WTC11 (cell line): ENCODE measurements around the gene PRKCE. TPM values are rescaled to one million over a fixed set of nuclear protein-coding genes. Genes with fewer than 3 reads are reported as not detected.

ENCODE experiments used
- ATAC-seq: fragments of 200-7000 bp; cut with Tn5 transposase; 2 replicates; pipeline ENCODE4 v1.10.0; 2021; ENCODE audit warnings: mild to moderate bottlenecking, moderate library complexity
- CTCF ChIA-PET: fragments of 300-600 bp; sonication (Branson Sonifier 250); formaldehyde crosslinking; loops from one replicate; lab custom pipeline; 2021; ENCODE audit warnings: antibody characterized with exemption; lab: Charles Lee
- POLR2A ChIA-PET: fragments of 350-600 bp; sonication (Branson Sonifier 250); formaldehyde crosslinking; loops from one replicate; lab custom pipeline; 2021; ENCODE audit warnings: antibody characterized with exemption; lab: Charles Lee
- DNase-seq: peaks from one replicate; pipeline ENCODE4 v3.0.0; 2021; ENCODE audit warnings: low spot score
- H3K27ac Mint-ChIP-seq: 2 replicates; pipeline ENCODE4 v1.8.0; 2021; ENCODE audit warnings: mixed read lengths
- H3K27me3 Mint-ChIP-seq: 2 replicates; pipeline ENCODE4 v1.8.0; 2021; ENCODE audit warnings: low read depth, mild to moderate bottlenecking, moderate library complexity, mixed read lengths
- H3K36me3 Mint-ChIP-seq: 2 replicates; pipeline ENCODE4 v1.8.0; 2021; ENCODE audit warnings: mixed read lengths
- H3K4me1 Mint-ChIP-seq: 2 replicates; pipeline ENCODE4 v1.8.0; 2022; ENCODE audit warnings: mixed read lengths
- H3K4me3 Mint-ChIP-seq: 2 replicates; pipeline ENCODE4 v1.8.0; 2021; ENCODE audit warnings: mild to moderate bottlenecking, moderate library complexity, mixed read lengths
- H3K9me3 Mint-ChIP-seq: 2 replicates; pipeline ENCODE4 v1.8.0; 2021; ENCODE audit warnings: mixed read lengths
- ATF1 ChIP-seq: sonication (generic); formaldehyde crosslinking; IDR thresholded peaks from 2 replicates; pipeline ENCODE4 v1.8.1; 2023; ENCODE audit warnings: mild to moderate bottlenecking, moderate library complexity, missing genetic modification reagents
- KAT7 ChIP-seq: sonication (generic); formaldehyde crosslinking; IDR thresholded peaks from 2 replicates; pipeline ENCODE4 v1.8.1; 2023; ENCODE audit warnings: missing genetic modification reagents, mild to moderate bottlenecking, borderline replicate concordance
- NFYB ChIP-seq: sonication (generic); formaldehyde crosslinking; conservative IDR thresholded peaks from 2 replicates; pipeline ENCODE4 v1.8.0; 2022; ENCODE audit warnings: low read depth, missing genetic modification reagents
- NR3C1 ChIP-seq: sonication (generic); formaldehyde crosslinking; conservative IDR thresholded peaks from 2 replicates; pipeline ENCODE4 v1.8.1; 2023; ENCODE audit warnings: low read depth, mild to moderate bottlenecking, missing genetic modification reagents
- SOX15 ChIP-seq: fragments of 250-450 bp; sonication (Bioruptor Pico); IDR thresholded peaks from 2 replicates; pipeline ENCODE4 v1.9.0; 2021; ENCODE audit warnings: mild to moderate bottlenecking
- TEAD4 ChIP-seq: sonication (generic); formaldehyde crosslinking; IDR thresholded peaks from 2 replicates; pipeline ENCODE4 v1.8.0; 2022; ENCODE audit warnings: mild to moderate bottlenecking, missing genetic modification reagents
- ZNF121 ChIP-seq: sonication (generic); formaldehyde crosslinking; IDR thresholded peaks from 2 replicates; pipeline ENCODE4 v1.8.0; 2023; ENCODE audit warnings: missing genetic modification reagents
- ZNF232 ChIP-seq: sonication (generic); formaldehyde crosslinking; IDR thresholded peaks from 2 replicates; pipeline ENCODE4 v1.8.0; 2022; ENCODE audit warnings: mild to moderate bottlenecking, missing genetic modification reagents
- ZNF532 ChIP-seq: fragments of 250-450 bp; sonication (Bioruptor Pico); IDR thresholded peaks from 2 replicates; pipeline ENCODE4 v1.9.0; 2021; ENCODE audit warnings: mild to moderate bottlenecking, borderline replicate concordance
- total RNA-seq: library from RNA; stranded (reverse); gene quantifications from 3 replicates; pipeline ENCODE4 v1.2.3, GENCODE V29; 2021
- TF ChIP-seq, protein P1 (sequence below): sonication (generic); formaldehyde crosslinking; IDR thresholded peaks from 2 replicates; pipeline ENCODE4 v1.8.0; 2023; ENCODE audit warnings: missing genetic modification reagents, mild to moderate bottlenecking, borderline replicate concordance
- TF ChIP-seq, protein P2 (sequence below): fragments of 250-450 bp; sonication (Bioruptor Pico); IDR thresholded peaks from 2 replicates; pipeline ENCODE4 v2.1.2; 2022; ENCODE audit warnings: mild to moderate bottlenecking, moderate library complexity
- TF ChIP-seq, protein P3 (sequence below): sonication (generic); formaldehyde crosslinking; conservative IDR thresholded peaks from 2 replicates; pipeline ENCODE4 v1.8.1; 2022; ENCODE audit warnings: mild to moderate bottlenecking, missing genetic modification reagents
- TF ChIP-seq, protein P4 (sequence below): fragments of 200-600 bp; IDR thresholded peaks from 2 replicates; pipeline ENCODE4 v1.8.0; 2022; ENCODE audit warnings: antibody characterized with exemption
- TF ChIP-seq, protein P5 (sequence below): sonication (generic); formaldehyde crosslinking; IDR thresholded peaks from 2 replicates; pipeline ENCODE4 v1.8.0; 2022; ENCODE audit warnings: mild to moderate bottlenecking, missing genetic modification reagents
- TF ChIP-seq, protein P6 (sequence below): sonication (generic); formaldehyde crosslinking; IDR thresholded peaks from 2 replicates; pipeline ENCODE4 v1.8.1; 2023; ENCODE audit warnings: mild to moderate bottlenecking, missing genetic modification reagents
- TF ChIP-seq, protein P7 (sequence below): sonication (generic); formaldehyde crosslinking; IDR thresholded peaks from 2 replicates; pipeline ENCODE4 v1.8.0; 2022; ENCODE audit warnings: mild to moderate bottlenecking, missing genetic modification reagents

Gene PRKCE
- total RNA-seq, 1 experiment from 2014 or later = 5.8 TPM

GRCh38 chr2:46117994-46118393 is 466.5 kb downstream of the PRKCE start (continued):
- TF ChIP-seq, protein P1, sequence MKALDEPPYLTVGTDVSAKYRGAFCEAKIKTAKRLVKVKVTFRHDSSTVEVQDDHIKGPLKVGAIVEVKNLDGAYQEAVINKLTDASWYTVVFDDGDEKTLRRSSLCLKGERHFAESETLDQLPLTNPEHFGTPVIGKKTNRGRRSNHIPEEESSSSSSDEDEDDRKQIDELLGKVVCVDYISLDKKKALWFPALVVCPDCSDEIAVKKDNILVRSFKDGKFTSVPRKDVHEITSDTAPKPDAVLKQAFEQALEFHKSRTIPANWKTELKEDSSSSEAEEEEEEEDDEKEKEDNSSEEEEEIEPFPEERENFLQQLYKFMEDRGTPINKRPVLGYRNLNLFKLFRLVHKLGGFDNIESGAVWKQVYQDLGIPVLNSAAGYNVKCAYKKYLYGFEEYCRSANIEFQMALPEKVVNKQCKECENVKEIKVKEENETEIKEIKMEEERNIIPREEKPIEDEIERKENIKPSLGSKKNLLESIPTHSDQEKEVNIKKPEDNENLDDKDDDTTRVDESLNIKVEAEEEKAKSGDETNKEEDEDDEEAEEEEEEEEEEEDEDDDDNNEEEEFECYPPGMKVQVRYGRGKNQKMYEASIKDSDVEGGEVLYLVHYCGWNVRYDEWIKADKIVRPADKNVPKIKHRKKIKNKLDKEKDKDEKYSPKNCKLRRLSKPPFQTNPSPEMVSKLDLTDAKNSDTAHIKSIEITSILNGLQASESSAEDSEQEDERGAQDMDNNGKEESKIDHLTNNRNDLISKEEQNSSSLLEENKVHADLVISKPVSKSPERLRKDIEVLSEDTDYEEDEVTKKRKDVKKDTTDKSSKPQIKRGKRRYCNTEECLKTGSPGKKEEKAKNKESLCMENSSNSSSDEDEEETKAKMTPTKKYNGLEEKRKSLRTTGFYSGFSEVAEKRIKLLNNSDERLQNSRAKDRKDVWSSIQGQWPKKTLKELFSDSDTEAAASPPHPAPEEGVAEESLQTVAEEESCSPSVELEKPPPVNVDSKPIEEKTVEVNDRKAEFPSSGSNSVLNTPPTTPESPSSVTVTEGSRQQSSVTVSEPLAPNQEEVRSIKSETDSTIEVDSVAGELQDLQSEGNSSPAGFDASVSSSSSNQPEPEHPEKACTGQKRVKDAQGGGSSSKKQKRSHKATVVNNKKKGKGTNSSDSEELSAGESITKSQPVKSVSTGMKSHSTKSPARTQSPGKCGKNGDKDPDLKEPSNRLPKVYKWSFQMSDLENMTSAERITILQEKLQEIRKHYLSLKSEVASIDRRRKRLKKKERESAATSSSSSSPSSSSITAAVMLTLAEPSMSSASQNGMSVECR (CRISPR knock-in tag) = no peak
- TF ChIP-seq, protein P2, sequence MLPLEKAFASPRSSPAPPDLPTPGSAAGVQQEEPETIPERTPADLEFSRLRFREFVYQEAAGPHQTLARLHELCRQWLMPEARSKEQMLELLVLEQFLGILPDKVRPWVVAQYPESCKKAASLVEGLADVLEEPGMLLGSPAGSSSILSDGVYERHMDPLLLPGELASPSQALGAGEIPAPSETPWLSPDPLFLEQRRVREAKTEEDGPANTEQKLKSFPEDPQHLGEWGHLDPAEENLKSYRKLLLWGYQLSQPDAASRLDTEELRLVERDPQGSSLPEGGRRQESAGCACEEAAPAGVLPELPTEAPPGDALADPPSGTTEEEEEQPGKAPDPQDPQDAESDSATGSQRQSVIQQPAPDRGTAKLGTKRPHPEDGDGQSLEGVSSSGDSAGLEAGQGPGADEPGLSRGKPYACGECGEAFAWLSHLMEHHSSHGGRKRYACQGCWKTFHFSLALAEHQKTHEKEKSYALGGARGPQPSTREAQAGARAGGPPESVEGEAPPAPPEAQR = no peak
- TF ChIP-seq ZNF121 = no peak
- TF ChIP-seq, all 79 proteins: peak for 0

- Mint-ChIP-seq H3K9me3 (no peaks in the 10 kb centered on the region), H3K27me3 (no peaks in the 10 kb centered on the region), H3K4me3 (no peak overlapping the region), H3K4me1 (peaks cover 2% of the 10 kb centered on the region; the same call in 1 of the 2 replicates), H3K36me3 (no peaks in the 10 kb centered on the region), H3K27ac (no peak overlapping the region)
- DNase-seq = no peak
- POLR2A ChIA-PET = no interaction called here
- no peak for ATAC-seq
- CTCF ChIA-PET = no interaction called here
- TF ChIP-seq NR3C1 (CRISPR knock-in tag) = no peak
- TF ChIP-seq, protein P3, sequence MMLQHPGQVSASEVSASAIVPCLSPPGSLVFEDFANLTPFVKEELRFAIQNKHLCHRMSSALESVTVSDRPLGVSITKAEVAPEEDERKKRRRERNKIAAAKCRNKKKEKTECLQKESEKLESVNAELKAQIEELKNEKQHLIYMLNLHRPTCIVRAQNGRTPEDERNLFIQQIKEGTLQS = no peak
- no peak for TF ChIP-seq KAT7 (CRISPR knock-in tag)
- no peak for TF ChIP-seq NFYB
- TF ChIP-seq, protein P4, sequence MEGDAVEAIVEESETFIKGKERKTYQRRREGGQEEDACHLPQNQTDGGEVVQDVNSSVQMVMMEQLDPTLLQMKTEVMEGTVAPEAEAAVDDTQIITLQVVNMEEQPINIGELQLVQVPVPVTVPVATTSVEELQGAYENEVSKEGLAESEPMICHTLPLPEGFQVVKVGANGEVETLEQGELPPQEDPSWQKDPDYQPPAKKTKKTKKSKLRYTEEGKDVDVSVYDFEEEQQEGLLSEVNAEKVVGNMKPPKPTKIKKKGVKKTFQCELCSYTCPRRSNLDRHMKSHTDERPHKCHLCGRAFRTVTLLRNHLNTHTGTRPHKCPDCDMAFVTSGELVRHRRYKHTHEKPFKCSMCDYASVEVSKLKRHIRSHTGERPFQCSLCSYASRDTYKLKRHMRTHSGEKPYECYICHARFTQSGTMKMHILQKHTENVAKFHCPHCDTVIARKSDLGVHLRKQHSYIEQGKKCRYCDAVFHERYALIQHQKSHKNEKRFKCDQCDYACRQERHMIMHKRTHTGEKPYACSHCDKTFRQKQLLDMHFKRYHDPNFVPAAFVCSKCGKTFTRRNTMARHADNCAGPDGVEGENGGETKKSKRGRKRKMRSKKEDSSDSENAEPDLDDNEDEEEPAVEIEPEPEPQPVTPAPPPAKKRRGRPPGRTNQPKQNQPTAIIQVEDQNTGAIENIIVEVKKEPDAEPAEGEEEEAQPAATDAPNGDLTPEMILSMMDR = no peak
- TF ChIP-seq, protein P5, sequence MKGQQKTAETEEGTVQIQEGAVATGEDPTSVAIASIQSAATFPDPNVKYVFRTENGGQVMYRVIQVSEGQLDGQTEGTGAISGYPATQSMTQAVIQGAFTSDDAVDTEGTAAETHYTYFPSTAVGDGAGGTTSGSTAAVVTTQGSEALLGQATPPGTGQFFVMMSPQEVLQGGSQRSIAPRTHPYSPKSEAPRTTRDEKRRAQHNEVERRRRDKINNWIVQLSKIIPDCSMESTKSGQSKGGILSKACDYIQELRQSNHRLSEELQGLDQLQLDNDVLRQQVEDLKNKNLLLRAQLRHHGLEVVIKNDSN (CRISPR knock-in tag) = no peak
- TF ChIP-seq ZNF121 = no peak
- no peak for TF ChIP-seq TEAD4 (CRISPR knock-in tag)
- TF ChIP-seq ZNF532 (CRISPR knock-in tag) = no peak
- TF ChIP-seq, protein P6, sequence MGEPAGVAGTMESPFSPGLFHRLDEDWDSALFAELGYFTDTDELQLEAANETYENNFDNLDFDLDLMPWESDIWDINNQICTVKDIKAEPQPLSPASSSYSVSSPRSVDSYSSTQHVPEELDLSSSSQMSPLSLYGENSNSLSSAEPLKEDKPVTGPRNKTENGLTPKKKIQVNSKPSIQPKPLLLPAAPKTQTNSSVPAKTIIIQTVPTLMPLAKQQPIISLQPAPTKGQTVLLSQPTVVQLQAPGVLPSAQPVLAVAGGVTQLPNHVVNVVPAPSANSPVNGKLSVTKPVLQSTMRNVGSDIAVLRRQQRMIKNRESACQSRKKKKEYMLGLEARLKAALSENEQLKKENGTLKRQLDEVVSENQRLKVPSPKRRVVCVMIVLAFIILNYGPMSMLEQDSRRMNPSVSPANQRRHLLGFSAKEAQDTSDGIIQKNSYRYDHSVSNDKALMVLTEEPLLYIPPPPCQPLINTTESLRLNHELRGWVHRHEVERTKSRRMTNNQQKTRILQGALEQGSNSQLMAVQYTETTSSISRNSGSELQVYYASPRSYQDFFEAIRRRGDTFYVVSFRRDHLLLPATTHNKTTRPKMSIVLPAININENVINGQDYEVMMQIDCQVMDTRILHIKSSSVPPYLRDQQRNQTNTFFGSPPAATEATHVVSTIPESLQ (CRISPR knock-in tag) = no peak
- no peak for TF ChIP-seq ZNF232 (CRISPR knock-in tag)
- TF ChIP-seq, protein P7, sequence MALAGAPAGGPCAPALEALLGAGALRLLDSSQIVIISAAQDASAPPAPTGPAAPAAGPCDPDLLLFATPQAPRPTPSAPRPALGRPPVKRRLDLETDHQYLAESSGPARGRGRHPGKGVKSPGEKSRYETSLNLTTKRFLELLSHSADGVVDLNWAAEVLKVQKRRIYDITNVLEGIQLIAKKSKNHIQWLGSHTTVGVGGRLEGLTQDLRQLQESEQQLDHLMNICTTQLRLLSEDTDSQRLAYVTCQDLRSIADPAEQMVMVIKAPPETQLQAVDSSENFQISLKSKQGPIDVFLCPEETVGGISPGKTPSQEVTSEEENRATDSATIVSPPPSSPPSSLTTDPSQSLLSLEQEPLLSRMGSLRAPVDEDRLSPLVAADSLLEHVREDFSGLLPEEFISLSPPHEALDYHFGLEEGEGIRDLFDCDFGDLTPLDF = no peak
- no peak for TF ChIP-seq ATF1 (CRISPR knock-in tag)
- TF ChIP-seq SOX15 (CRISPR knock-in tag) = no peak
Measured at GRCh38 chr2:46118656-46119371, 467.3 kb downstream of the PRKCE start.
